ENCODE measurements around the gene SETD1B.
"Not testable (repeated sequence)": the region's sequence is repeated elsewhere in the genome, so short reads cannot be mapped to it uniquely, and the experiment has no call there.

SETD1B gene

GRCh38 chr12:121803861-121804416 is at the start of gene SETD1B:
Gene SETD1B, plus strand, starts transcription at chr12:121804009. Its CDS starts 729 bp downstream, at chr12:121804738.
- DNase-seq (ENCODE audit: low spot score), result no peak

GRCh38 chr12:121754836-121755235 is 49.0 kb upstream of the SETD1B start:
- DNase-seq (ENCODE audit: low spot score), result no peak

GRCh38 chr12:121755591-121755990 is 48.2 kb upstream of the SETD1B start:
- no peak for DNase-seq (ENCODE audit: low spot score)

GRCh38 chr12:121758536-121758935 is 45.3 kb upstream of the SETD1B start:
- not testable (repeated sequence) for DNase-seq (ENCODE audit: low spot score)

GRCh38 chr12:121762269-121762668 is 41.5 kb upstream of the SETD1B start:
- no peak for DNase-seq (ENCODE audit: low spot score)

GRCh38 chr12:121764808-121765207 is 39.0 kb upstream of the SETD1B start:
- no peak for DNase-seq (ENCODE audit: low spot score)

- DNase-seq (ENCODE audit: low spot score), result no peak
These were observed 38.2 kb upstream of the SETD1B start for GRCh38 chr12:121765573-121765972.

- DNase-seq (ENCODE audit: low spot score), result no peak
These were observed 37.3 kb upstream of the SETD1B start for GRCh38 chr12:121766290-121767039.

GRCh38 chr12:121767525-121768016 is 36.2 kb upstream of the SETD1B start:
- no peak for DNase-seq (ENCODE audit: low spot score)

GRCh38 chr12:121769297-121769830 is 34.4 kb upstream of the SETD1B start:
- DNase-seq (ENCODE audit: low spot score), result no peak

GRCh38 chr12:121769831-121770301 is 33.9 kb upstream of the SETD1B start:
- DNase-seq (ENCODE audit: low spot score), result no peak

- DNase-seq (ENCODE audit: low spot score), result no peak
These were observed 33.4 kb upstream of the SETD1B start for GRCh38 chr12:121770388-121770787.

GRCh38 chr12:121770813-121771625 is 32.8 kb upstream of the SETD1B start:
- no peak for DNase-seq (ENCODE audit: low spot score)

- DNase-seq (ENCODE audit: low spot score), result peak; percentile 71
These were observed 30.6 kb upstream of the SETD1B start for GRCh38 chr12:121773011-121773777.

- DNase-seq (ENCODE audit: low spot score), result no peak
These were observed 28.8 kb upstream of the SETD1B start for GRCh38 chr12:121774968-121775474.

- no peak for DNase-seq (ENCODE audit: low spot score)
These were observed 28.3 kb upstream of the SETD1B start for GRCh38 chr12:121775501-121775900.

GRCh38 chr12:121776190-121777098 is 27.4 kb upstream of the SETD1B start:
- DNase-seq (ENCODE audit: low spot score), result no peak

- no peak for DNase-seq (ENCODE audit: low spot score)
These were observed 25.0 kb upstream of the SETD1B start for GRCh38 chr12:121778567-121779421.

GRCh38 chr12:121779422-121779895 is 24.4 kb upstream of the SETD1B start:
- DNase-seq (ENCODE audit: low spot score), result no peak

Measured in left forelimb (tissue), 1 donor.